Measurements from ENCODE around the gene SEPTIN1. TPM values are rescaled to one million over a fixed set of nuclear protein-coding genes. Genes with fewer than 3 reads are reported as not detected.

Gene SEPTIN1
- total RNA-seq, 2 donors from 2014 or later, result 1.1 to 2.3 TPM

GRCh38 chr16:30351586-30352419, 30.6 kb downstream of the SEPTIN1 start:
- Histone ChIP-seq H3K36me3 (ENCODE audit: control insufficient read depth, insufficient read depth, low read length) (peaks cover 48% of the 10 kb centered on the region), H3K27me3 (ENCODE audit: control insufficient read depth, insufficient read depth, low read length, poor library complexity, severe bottlenecking) (no peaks in the 10 kb centered on the region), H3K27ac (ENCODE audit: low read depth, low read length) (no peak overlapping the region), H3K4me3 (ENCODE audit: low read length) (no peak overlapping the region), H3K9ac (ENCODE audit: extremely low read depth, low read length, poor library complexity, severe bottlenecking) (no peak overlapping the region), H3K4me1 (ENCODE audit: control insufficient read depth, insufficient read depth, low read length) (peaks cover 9% of the 10 kb centered on the region), H3K9me3 (ENCODE audit: control insufficient read depth, low read length) (no peaks in the 10 kb centered on the region)
- WGBS, 2 experiments (ENCODE audit: insufficient coverage in 1 of 2, insufficient read length in 1 of 2), result 97 to 98% methylated on average over 7 to 11 of the region's 11 CpGs
- Mint-ChIP-seq H3K4me3 (no peak overlapping the region), H3K4me1 (peaks cover 7% of the 10 kb centered on the region), H3K27ac (no peak overlapping the region), H3K9me3 (no peaks in the 10 kb centered on the region), H3K36me3 (ENCODE audit: low read depth) (peaks cover 43% of the 10 kb centered on the region), H3K27me3 (ENCODE audit: insufficient read depth) (no peaks in the 10 kb centered on the region)
- DNase-seq, result no peak
- no peak for TF ChIP-seq CTCF (conservative IDR thresholded peaks at IDR 0.05)

- TF ChIP-seq CTCF (conservative IDR thresholded peaks at IDR 0.05), result no peak
- no peak for DNase-seq
- Histone ChIP-seq H3K9me3 (ENCODE audit: control insufficient read depth, low read length) (no peaks in the 10 kb centered on the region), H3K9ac (ENCODE audit: extremely low read depth, low read length, poor library complexity, severe bottlenecking) (no peak overlapping the region), H3K4me1 (ENCODE audit: control insufficient read depth, insufficient read depth, low read length) (peaks cover 3% of the 10 kb centered on the region), H3K27ac (ENCODE audit: low read depth, low read length) (no peak overlapping the region), H3K36me3 (ENCODE audit: control insufficient read depth, insufficient read depth, low read length) (peaks cover 45% of the 10 kb centered on the region), H3K4me3 (ENCODE audit: low read length) (no peak overlapping the region), H3K27me3 (ENCODE audit: control insufficient read depth, insufficient read depth, low read length, poor library complexity, severe bottlenecking) (no peaks in the 10 kb centered on the region)
- no peaks in the 10 kb centered on the region for H3K9me3 Mint-ChIP-seq
- WGBS, 2 experiments (ENCODE audit: insufficient coverage in 1 of 2, insufficient read length in 1 of 2), result 96 to 99% methylated on average over 12 to 15 of the region's 15 CpGs
- peaks cover 43% of the 10 kb centered on the region for H3K36me3 Mint-ChIP-seq (ENCODE audit: low read depth)
- no peak overlapping the region for H3K27ac Mint-ChIP-seq
- H3K4me3 Mint-ChIP-seq, result no peak overlapping the region
- H3K27me3 Mint-ChIP-seq (ENCODE audit: insufficient read depth), result no peaks in the 10 kb centered on the region
- H3K4me1 Mint-ChIP-seq, result peaks cover 6% of the 10 kb centered on the region
These were observed 31.3 kb downstream of the SEPTIN1 start for GRCh38 chr16:30351001-30351441.

GRCh38 chr16:30350134-30350871, 32.1 kb downstream of the SEPTIN1 start:
- peaks cover 43% of the 10 kb centered on the region for H3K36me3 Mint-ChIP-seq (ENCODE audit: low read depth)
- H3K4me3 ChIP-seq (ENCODE audit: low read length), result no peak overlapping the region
- peaks cover 6% of the 10 kb centered on the region for H3K4me1 Mint-ChIP-seq
- H3K36me3 ChIP-seq (ENCODE audit: control insufficient read depth, insufficient read depth, low read length), result peaks cover 45% of the 10 kb centered on the region
- DNase-seq, result no peak
- TF ChIP-seq CTCF (conservative IDR thresholded peaks at IDR 0.05), result no peak
- H3K27me3 ChIP-seq (ENCODE audit: control insufficient read depth, insufficient read depth, low read length, poor library complexity, severe bottlenecking), result no peaks in the 10 kb centered on the region
- H3K9me3 ChIP-seq (ENCODE audit: control insufficient read depth, low read length), result no peaks in the 10 kb centered on the region
- 92% methylated on average over 3 of the region's 3 CpGs; no CpG with 5 or more reads in 1 of the 2 experiments for WGBS, 2 experiments (ENCODE audit: insufficient coverage in 1 of 2, insufficient read length in 1 of 2)
- no peaks in the 10 kb centered on the region for H3K27me3 Mint-ChIP-seq (ENCODE audit: insufficient read depth)
- H3K9me3 Mint-ChIP-seq, result no peaks in the 10 kb centered on the region
- H3K4me3 Mint-ChIP-seq, result no peak overlapping the region
- no peak overlapping the region for H3K9ac ChIP-seq (ENCODE audit: extremely low read depth, low read length, poor library complexity, severe bottlenecking)
- no peak overlapping the region for H3K27ac ChIP-seq (ENCODE audit: low read depth, low read length)
- H3K4me1 ChIP-seq (ENCODE audit: control insufficient read depth, insufficient read depth, low read length), result peaks cover 3% of the 10 kb centered on the region
- no peak overlapping the region for H3K27ac Mint-ChIP-seq
